COLO668 (cell line): Measurements from ENCODE around the gene TRIM24.
A peak's percentile ranks its signal among the peaks of the same experiment; 100 is the strongest.
"Not testable (repeated sequence)": the region's sequence is repeated elsewhere in the genome, so short reads cannot be mapped to it uniquely, and the experiment has no call there.

Experiments used
- DNase-seq: peaks from one replicate; lab custom pipeline; 2025; ENCODE audit not compliant: unreplicated experiment; lab: John Stamatoyannopoulos, UW

Gene TRIM24

GRCh38 chr7:138459413-138460175 lies 465 bp upstream of the TRIM24 start:
- peak; percentile 97 for DNase-seq

- DNase-seq, result peak; percentile 81
Measured at GRCh38 chr7:138460649-138461607, 869 bp downstream of the TRIM24 start.

DNA sequence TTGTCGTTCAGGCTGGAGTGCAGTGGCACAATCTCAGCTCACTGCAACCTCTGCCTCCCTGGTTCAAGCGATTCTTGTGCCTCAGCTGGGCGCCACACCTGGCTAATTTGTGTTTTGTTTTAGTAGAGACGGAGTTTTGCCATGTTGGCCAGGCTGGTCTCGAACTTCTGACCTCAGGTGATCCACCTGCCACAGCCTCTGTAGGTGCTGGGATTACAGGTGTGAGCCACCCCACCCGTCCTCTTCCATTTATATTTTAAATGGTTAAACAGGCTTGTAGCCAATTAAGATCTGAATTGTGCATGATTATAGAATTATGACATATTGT lies 3.2 kb downstream of the TRIM24 start:
- not testable (repeated sequence) for DNase-seq

DNA sequence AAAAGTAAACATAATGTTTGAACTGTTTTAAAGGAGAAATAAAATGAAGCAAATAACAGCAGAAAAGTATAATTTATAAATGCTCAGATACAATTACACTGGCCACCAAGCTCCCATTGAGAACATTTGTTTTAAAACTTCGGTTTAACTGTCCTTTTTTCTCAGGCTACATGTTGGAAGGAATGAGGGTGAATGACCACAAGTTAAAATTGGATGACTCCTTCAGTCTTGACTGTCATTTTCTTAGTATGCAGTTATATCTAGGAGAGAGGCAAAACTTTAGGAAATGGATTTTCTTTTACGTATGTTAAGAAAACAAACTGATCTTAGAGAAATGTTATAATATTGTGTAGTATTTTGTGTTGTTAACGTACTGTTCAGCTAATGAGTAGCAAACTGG lies 5.0 kb downstream of the TRIM24 start:
- no peak for DNase-seq

- DNase-seq, result not testable (repeated sequence)
Measured at GRCh38 chr7:138466069-138466756, 6.2 kb downstream of the TRIM24 start.

DNA sequence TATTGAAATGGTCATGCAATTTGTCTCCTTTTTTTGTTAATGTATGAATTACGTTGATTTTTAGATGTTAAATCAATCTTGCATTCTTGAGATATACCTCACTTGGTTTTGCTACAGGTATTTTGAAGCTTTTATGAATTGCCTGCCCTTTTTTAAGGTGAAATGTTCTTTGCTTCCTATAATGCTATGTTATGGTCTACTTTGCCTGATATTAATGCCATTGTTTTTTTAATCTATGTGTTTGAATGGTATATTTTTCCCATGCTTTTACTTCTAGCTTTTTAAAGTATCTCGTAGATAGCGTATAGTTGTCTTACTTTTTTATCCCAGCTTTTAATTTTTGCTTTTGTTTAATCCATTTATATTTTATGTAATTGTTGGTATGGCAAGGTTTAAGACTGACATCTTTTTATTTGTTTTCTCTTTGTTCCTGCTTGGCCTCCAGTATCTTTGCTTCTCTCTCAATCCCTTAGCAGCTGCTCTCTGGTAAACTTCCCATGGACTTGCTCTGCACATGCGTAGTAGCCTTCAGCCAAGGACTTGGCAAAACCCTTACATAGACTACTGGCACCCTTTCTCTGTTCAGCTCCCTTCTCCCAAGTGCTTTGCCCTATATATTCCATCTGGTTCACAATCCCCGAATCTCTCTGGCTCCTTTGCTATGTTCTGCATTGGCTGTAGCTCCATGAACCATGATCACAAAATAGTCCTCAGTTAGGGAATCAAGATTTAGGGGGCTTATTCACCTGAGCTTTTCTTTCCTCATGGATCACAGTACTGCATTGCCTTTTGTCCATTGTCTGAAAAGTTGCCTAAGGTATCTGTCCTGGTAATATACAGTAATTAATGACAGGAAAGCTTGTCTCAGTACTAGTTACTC lies 8.4 kb downstream of the TRIM24 start:
- DNase-seq, result no peak

DNA sequence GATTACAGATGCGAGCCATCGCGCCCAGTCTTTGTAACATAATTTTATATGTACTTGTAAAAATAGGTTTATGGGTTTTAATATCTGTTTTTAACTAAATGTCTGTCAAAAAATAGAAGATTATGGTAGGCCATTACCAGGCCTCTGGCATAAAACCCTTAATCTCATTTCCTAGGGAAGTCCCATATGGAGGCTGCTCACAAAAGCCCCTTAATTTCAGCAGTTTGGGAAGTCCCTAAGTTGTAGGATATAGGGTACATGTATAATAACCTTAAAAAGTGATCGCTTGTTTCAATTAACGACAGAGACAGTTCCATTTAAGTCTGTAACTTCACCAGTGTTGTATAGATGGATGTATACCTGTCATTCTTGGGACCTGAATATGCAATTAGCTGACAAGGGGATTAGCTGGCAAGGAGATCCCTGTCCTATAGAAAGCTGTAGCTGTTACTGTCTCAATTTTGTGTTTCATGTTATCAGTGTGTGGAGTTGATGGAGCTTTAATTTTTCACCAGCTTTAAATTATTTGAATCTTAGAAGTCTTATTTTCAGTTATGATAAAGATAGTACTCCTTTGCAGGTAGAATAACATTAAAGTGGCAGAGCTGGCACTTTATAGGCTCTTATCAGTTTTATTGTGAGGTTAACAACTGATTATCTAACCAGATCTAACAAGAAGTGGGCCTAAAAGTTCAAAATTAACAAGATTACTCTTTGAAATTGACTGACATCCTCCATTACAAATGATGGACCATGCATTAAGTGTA lies 10.5 kb downstream of the TRIM24 start:
- no peak for DNase-seq

DNA sequence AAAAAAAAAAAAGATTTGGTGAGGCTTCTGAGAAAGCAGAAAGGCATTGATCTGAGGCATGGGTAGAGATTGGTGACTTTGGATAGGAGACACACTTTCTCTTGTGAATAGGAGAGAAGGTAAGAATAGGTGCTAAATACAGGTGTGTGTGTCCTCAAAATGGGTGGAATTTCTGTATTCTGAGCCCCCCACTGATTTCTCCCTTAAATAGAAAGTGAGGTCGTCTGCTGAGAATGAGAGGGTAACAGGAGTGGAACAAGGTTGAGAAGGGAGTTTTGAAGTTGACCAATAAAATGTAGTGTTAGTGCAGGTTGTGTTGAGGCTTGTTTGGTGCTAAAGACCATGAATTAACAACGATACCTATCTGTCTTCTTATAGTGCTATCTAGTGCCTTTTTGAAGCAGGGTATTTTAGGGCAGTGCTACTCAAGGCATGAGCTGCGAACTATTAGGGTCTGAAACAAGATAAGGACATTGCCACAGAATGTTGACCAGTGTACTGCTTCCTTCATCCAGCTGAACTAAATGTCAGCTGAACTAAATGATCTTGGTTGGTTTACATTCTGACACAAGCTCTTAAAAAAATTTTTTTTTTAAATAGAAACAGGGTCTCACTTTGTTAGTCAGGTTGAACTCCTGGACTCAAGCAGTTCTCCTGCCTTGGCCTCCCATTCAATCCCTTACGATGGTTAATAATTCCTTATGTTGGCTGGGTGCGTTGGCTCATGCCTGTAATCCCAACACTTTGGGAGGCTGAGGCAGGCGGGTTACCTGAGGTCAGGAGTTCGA lies 12.4 kb downstream of the TRIM24 start:
- no peak for DNase-seq

GRCh38 chr7:138475377-138475776 lies 15.3 kb downstream of the TRIM24 start:
- no peak for DNase-seq

DNA sequence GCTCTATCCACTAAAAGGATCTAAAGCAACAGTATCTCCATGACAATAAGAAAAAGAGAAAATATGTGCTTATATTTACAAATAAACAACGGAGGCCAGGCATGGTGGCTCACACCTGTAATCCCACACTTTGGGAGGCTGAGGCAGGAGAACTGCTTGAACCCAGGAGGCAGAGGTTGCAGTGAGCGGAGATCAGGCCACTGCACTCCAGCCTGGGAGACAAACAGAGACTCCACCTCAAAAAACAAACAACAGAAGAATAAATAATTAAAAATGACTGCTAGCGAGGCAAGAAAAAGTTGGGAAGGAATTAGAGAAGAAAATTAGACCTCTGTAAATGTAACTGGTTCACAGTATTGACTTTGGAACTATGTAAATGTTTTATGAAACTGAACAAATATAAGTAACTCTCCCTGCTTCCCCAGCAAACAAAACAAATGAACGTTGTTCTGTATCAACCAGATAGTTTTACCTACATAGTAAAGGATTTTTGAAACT lies 17.1 kb downstream of the TRIM24 start:
- DNase-seq, result no peak

- DNase-seq, result no peak
Measured at GRCh38 chr7:138477581-138477980, 17.5 kb downstream of the TRIM24 start.

- DNase-seq, result peak; percentile 35
Measured at GRCh38 chr7:138478499-138478908, 18.4 kb downstream of the TRIM24 start.

DNA sequence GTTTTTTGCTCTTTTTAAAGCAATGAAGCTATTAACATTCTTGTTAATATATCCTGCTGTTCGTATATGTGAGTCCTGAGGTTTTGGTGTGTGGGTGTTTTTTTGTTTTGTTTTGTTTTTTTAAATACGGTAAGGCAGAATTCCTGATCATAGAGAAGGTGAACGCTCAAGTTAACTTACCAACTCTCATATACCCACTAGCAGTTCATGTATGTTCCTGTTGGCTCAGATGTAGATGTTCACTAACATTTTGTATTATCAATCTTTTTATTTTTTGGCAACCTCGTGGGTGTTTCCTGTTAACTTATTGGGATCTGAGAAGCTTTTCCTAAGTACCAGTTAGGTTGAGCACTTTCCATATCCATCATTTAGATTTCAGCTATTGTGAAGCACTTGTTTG lies 20.5 kb downstream of the TRIM24 start:
- no peak for DNase-seq

GRCh38 chr7:138481447-138482380 lies 21.7 kb downstream of the TRIM24 start:
- DNase-seq, result no peak

DNA sequence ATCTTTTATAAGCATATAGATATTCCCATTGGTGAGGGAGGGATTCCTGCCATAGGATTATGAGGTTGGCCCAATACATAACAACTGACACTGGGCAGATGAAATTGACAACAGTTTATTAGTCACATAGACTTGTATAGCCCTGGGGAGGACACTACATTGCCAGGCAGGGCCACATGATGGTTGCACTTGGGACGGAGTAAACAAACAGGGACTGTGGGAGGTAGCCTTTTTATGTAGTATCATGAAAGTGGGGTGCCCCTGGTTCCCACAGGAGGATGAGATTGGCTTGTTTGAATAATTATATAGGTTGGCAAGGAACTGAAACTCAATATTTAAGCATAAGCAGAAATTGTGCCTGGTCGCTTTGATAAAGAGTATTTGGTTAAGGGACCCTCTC lies 23.5 kb downstream of the TRIM24 start:
- no peak for DNase-seq

DNA sequence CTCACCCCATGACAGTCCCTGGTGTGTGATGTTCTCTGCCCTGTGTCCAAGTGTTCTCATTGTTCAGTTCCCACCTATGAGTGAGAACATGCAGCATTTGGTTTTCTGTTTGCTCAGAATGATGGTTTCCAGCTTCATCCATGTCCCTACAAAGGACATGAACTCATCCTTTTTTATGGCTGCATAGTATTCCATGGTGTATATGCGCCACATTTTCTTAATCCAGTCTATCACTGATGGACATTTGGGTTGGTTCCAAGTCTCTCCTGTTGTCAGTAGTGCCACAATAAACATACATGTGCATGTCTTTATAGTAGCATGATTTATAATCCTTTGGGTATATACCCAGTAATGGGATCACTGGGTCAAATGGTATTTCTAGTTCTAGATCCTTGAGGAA lies 25.4 kb downstream of the TRIM24 start:
- not testable (repeated sequence) for DNase-seq

GRCh38 chr7:138489139-138489538 lies 29.1 kb downstream of the TRIM24 start:
- DNase-seq, result not testable (repeated sequence)
